ENCODE results near the gene ZNF467.

Gene ZNF467, protein sequence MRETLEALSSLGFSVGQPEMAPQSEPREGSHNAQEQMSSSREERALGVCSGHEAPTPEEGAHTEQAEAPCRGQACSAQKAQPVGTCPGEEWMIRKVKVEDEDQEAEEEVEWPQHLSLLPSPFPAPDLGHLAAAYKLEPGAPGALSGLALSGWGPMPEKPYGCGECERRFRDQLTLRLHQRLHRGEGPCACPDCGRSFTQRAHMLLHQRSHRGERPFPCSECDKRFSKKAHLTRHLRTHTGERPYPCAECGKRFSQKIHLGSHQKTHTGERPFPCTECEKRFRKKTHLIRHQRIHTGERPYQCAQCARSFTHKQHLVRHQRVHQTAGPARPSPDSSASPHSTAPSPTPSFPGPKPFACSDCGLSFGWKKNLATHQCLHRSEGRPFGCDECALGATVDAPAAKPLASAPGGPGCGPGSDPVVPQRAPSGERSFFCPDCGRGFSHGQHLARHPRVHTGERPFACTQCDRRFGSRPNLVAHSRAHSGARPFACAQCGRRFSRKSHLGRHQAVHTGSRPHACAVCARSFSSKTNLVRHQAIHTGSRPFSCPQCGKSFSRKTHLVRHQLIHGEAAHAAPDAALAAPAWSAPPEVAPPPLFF

DNA sequence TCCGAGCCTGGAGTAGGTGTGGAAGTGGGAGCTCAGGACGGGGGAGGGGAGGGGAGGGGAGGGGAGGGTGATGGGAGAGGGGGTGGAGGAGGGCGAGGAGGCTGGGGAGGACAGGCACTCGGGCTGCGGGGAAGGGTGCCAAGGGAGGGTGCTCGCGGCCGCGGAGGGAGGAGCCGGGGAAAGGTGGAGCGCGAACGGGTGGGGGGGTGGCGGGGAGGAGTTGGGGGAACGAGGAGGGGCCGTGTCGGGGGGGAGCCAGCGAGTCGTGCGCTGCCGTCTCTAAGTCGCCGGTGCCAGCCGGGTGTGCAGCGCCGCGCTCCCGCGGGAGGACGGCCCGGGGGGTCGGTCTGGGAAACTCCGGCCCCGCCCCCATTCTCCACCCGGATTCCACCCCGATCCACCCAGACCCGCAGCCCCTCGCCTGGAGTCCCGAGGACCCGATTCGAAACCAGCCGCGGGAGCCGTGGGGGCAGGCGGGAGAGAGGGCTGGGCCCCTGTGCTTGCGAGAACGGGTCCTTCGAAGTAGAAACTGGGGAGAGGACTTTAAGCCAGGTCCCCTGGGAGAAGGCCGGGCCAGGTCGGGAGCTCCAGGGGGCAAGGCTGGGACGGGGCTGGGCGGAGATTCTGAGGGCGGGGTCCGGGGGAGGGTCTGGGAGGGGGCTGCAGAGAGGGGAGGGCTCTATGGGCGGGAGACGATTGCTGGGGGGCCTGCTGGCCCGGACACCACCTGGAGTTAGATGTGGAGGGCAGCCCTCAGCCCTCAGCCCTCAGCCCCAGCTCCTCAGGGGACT lies at the start of gene ZNF467:
TSS of gene ZNF467 (minus strand) at position 143 of the 791 bp plus-strand sequence. CDS start 2,556 bp downstream, outside the sequence.
- Histone ChIP-seq H3K4me3 (peak within 1 kb of the TSS; percentile 77), H3K9ac (peak within 1 kb of the TSS; percentile 79), H3K27me3 (no peaks in the 10 kb centered on the region), H3K4me1 (peaks cover 58% of the 10 kb centered on the region), H4K20me1 (peaks cover 20% of the 10 kb centered on the region), H3K27ac (peak within 1 kb of the TSS; percentile 79), H3K4me2 (peak within 1 kb of the TSS; percentile 90), H3K9me3 (no peaks in the 10 kb centered on the region), H3K36me3 (peaks cover 20% of the 10 kb centered on the region)
- TF ChIP-seq Cebpa-rat (IDR thresholded peaks at IDR 0.05): no peak

DNA sequence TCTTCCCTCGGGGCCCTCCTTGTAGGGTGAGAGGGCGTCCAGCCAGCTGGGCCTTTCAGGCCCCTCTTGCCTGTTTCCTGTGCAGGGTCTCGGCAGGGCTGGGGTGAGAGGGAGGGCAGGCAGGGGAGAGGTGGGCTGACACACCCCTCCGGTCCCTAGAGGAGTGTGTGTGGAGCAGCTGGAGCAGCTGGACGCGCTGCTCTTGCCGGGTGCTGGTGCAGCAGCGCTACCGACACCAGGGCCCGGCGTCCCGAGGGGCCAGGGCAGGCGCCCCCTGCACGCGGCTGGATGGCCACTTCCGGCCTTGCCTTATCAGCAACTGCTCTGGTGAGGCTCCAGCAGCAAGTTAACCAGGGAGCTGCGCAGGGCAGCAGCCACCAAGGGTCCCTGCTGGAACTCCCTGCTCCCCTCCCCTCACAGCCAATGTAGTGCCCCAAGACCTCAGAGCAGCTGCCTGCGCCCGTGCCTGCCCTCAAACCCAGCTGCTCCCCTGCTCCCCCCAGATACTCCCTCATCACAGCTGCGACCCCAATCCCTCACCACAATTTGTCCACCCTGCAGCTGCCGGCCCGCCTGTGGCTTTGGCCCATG lies 49.1 kb upstream of the ZNF467 start:
- H3K4me2 ChIP-seq: peak overlapping the region; percentile 90
- peaks cover 100% of the 10 kb centered on the region for H3K4me1 ChIP-seq
- peak overlapping the region; percentile 55; the same call in 1 of the 2 replicates for H3K9ac ChIP-seq
- no peak for TF ChIP-seq Cebpa-rat (IDR thresholded peaks at IDR 0.05)
- H3K4me3 ChIP-seq: peak overlapping the region; percentile 34; the same call in 1 of the 2 replicates
- H3K27me3 ChIP-seq: no peaks in the 10 kb centered on the region
- H3K36me3 ChIP-seq: no peaks in the 10 kb centered on the region
- no peaks in the 10 kb centered on the region for H3K9me3 ChIP-seq
- H4K20me1 ChIP-seq: no peaks in the 10 kb centered on the region
- peak overlapping the region; percentile 85 for H3K27ac ChIP-seq

DNA sequence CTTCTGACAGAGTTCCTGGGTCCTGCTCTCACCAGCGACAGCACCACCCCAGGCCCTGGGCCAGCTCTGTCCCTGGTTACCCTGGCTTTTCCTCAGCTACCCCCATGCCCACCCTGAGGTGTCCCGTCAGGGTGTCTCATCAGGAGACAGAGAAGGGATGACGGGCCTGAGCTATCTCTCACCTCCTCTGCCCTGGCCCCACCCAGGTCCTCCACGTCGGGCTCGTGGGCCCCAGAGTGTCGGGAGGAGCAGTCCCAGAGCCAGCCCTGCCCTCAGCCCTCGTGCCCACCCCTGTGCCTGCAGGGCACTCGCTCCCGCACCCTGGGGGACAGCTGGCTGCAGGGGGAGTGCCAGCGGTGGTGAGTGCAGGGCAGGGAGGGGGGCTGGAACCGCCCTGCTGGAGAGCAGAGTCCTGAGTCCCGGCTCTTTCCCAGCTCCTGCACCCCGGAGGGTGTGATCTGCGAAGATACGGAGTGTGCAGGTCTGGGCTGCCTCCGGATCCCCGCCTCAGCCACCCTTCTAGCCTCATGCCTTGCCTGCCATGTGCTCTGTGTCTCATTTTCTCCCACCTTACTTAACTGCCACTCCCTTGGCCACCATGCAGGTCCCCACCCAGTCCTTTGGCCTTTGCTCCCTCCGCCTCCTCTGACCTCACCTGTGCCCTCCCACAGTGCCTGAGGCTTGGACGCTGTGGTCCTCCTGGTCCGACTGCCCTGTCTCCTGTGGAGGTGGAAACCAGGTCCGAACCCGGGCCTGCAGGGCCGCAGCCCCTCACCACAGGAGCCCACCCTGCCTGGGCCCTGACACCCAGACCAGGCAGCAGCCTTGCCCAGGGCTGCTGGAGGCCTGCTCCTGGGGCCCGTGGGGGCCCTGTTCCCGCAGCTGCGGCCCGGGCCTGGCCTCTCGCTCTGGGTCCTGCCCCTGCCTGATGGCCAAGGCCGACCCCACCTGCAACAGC lies 48.1 kb upstream of the ZNF467 start:
- no peaks in the 10 kb centered on the region for H4K20me1 ChIP-seq
- H3K9me3 ChIP-seq: no peaks in the 10 kb centered on the region
- H3K27me3 ChIP-seq: no peaks in the 10 kb centered on the region
- peak overlapping the region; percentile 90 for H3K4me2 ChIP-seq
- no peaks in the 10 kb centered on the region for H3K36me3 ChIP-seq
- TF ChIP-seq Cebpa-rat (IDR thresholded peaks at IDR 0.05): no peak
- no peak overlapping the region for H3K4me3 ChIP-seq
- peaks cover 100% of the 10 kb centered on the region for H3K4me1 ChIP-seq
- H3K9ac ChIP-seq: peak overlapping the region; percentile 26; the same call in 1 of the 2 replicates
- H3K27ac ChIP-seq: peak overlapping the region; percentile 85

DNA sequence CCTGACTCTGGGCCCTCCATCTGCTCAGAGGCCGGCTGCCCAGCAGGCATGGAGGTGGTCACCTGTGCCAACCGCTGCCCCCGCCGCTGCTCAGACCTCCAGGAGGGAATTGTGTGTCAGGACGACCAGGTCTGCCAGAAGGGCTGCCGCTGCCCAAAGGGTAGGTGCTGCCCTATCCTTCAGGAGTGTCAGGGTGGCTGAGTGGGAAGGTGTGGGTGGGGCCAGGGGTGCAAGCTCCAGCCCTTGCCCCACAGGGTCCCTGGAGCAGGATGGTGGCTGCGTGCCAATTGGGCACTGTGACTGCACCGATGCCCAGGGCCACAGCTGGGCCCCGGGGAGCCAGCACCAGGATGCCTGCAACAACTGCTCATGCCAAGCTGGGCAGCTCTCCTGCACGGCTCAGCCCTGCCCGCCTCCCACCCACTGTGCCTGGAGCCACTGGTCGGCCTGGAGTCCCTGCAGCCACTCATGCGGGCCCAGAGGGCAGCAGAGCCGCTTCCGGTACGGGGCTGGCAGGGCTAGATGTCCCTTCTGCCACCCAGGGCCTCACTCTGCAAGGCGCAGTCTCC lies 47.3 kb upstream of the ZNF467 start:
- no peak for TF ChIP-seq Cebpa-rat (IDR thresholded peaks at IDR 0.05)
- no peak overlapping the region for H3K4me3 ChIP-seq
- no peaks in the 10 kb centered on the region for H3K9me3 ChIP-seq
- H3K36me3 ChIP-seq: no peaks in the 10 kb centered on the region
- H3K4me2 ChIP-seq: peak overlapping the region; percentile 90
- peak overlapping the region; percentile 85 for H3K27ac ChIP-seq
- no peaks in the 10 kb centered on the region for H4K20me1 ChIP-seq
- peak overlapping the region; percentile 26; the same call in 1 of the 2 replicates for H3K9ac ChIP-seq
- H3K27me3 ChIP-seq: no peaks in the 10 kb centered on the region
- peaks cover 100% of the 10 kb centered on the region for H3K4me1 ChIP-seq

DNA sequence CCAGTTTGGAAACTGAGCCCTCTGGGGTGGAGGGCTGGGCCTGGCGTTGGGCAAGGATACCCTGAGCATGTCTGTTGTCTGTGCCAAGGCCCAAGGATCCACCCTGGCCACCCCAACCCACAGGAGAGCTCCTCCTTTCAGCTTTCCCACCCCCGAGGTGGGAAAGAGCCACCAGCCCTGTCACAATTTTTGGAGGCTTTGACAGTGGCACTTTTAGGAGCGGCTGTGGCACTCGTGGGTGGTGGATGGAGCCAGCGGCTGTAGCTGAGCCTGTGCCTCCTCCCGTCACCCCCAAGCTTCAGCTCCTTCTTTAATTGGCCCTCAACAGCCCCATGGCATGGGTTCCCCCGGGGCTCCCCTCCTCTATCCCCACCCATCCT lies 46.6 kb upstream of the ZNF467 start:
- peaks cover 100% of the 10 kb centered on the region for H3K4me1 ChIP-seq
- no peaks in the 10 kb centered on the region for H3K27me3 ChIP-seq
- no peak overlapping the region for H3K9ac ChIP-seq
- H4K20me1 ChIP-seq: no peaks in the 10 kb centered on the region
- H3K9me3 ChIP-seq: no peaks in the 10 kb centered on the region
- no peak for TF ChIP-seq Cebpa-rat (IDR thresholded peaks at IDR 0.05)
- peak overlapping the region; percentile 90 for H3K4me2 ChIP-seq
- H3K36me3 ChIP-seq: no peaks in the 10 kb centered on the region
- H3K4me3 ChIP-seq: no peak overlapping the region
- H3K27ac ChIP-seq: peak overlapping the region; percentile 85; the same call in 1 of the 2 replicates

DNA sequence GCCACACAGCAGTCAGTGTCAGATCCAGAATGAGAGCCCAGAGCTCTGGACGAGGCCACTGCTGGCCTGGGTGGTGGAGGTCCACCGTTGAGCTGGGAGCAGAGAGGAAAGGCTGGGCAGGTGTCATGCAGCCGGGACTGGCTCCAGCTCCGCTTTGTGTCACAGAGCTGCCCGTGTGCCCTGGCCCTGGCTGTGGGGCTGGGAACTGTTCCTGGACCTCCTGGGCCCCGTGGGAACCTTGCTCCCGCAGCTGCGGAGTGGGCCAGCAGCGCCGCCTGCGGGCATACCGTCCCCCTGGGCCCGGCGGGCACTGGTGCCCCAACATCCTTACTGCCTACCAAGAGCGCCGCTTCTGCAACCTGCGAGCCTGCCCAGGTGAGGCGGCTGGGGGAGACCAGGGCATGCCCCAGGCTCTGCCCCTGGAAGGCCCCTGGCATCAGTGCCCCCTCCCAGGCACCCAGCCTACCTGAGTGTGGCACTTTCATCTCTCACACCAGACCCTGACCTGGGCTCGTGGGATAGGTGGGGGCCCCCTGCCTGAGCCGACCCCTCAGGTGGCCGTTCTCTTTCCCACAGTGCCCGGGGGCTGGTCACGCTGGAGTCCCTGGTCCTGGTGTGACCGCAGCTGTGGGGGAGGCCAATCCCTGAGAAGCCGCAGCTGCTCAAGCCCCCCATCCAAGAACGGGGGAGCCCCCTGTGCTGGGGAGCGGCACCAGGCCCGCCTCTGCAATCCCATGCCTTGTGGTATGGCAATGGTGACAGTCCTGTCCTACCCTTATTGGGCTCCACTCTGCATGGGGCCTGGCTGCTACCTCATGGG lies 46.0 kb upstream of the ZNF467 start:
- no peaks in the 10 kb centered on the region for H3K27me3 ChIP-seq
- no peak for TF ChIP-seq Cebpa-rat (IDR thresholded peaks at IDR 0.05)
- no peaks in the 10 kb centered on the region for H3K9me3 ChIP-seq
- no peaks in the 10 kb centered on the region for H4K20me1 ChIP-seq
- no peak overlapping the region for H3K4me3 ChIP-seq
- peak overlapping the region; percentile 85; the same call in 1 of the 2 replicates for H3K27ac ChIP-seq
- H3K36me3 ChIP-seq: no peaks in the 10 kb centered on the region
- peaks cover 100% of the 10 kb centered on the region for H3K4me1 ChIP-seq
- H3K4me2 ChIP-seq: peak overlapping the region; percentile 90
- no peak overlapping the region for H3K9ac ChIP-seq

DNA sequence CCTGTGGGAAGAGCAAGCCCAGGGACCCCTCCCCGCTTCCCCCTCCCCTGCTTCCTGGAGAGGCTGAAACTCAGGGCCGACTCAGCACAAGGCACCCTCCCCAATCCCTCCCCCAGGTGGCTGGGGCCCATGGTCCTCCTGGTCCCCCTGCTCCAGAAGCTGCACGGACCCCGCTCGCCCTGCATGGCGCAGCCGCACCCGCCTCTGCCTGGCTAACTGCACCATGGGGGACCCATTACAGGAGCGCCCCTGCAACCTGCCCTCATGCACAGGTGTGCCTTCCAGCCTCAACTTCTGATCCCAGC lies 45.1 kb upstream of the ZNF467 start:
- no peaks in the 10 kb centered on the region for H4K20me1 ChIP-seq
- no peak overlapping the region for H3K9ac ChIP-seq
- H3K4me1 ChIP-seq: peaks cover 100% of the 10 kb centered on the region
- no peaks in the 10 kb centered on the region for H3K36me3 ChIP-seq
- no peak overlapping the region for H3K4me3 ChIP-seq
- no peaks in the 10 kb centered on the region for H3K9me3 ChIP-seq
- TF ChIP-seq Cebpa-rat (IDR thresholded peaks at IDR 0.05): no peak
- peak overlapping the region; percentile 90 for H3K4me2 ChIP-seq
- peak overlapping the region; percentile 46; the same call in 1 of the 2 replicates for H3K27ac ChIP-seq
- H3K27me3 ChIP-seq: no peaks in the 10 kb centered on the region

Measured in BLaER1 (cell line).